Fibroblast of lung (primary cell): Measurements from ENCODE around the gene PCDHGC4. TPM values are rescaled to one million over a fixed set of nuclear protein-coding genes. Genes with fewer than 3 reads are reported as not detected.

Source experiments
- DNase-seq, 2 donors: peaks; one replicate each; pipeline versions ENCODE4 v3.0.0 to v3.0.0-alpha.2; 2010; ENCODE audit warnings: low read depth in 2 of 2
- H2AFZ ChIP-seq: 2 replicates; pipeline ENCODE4 v1.5.1; 2012; ENCODE audit warnings: low read length, control low read depth, inconsistent platforms
- H3K27ac ChIP-seq: 2 replicates; pipeline ENCODE4 v1.5.1; 2011; ENCODE audit warnings: low read length, control low read depth; ENCODE audit not compliant: insufficient read depth
- H3K27me3 ChIP-seq: 2 replicates; pipeline ENCODE4 v1.5.1; 2011; ENCODE audit warnings: mild to moderate bottlenecking, low read length; ENCODE audit not compliant: control insufficient read depth, insufficient read depth
- H3K36me3 ChIP-seq: 2 replicates; pipeline ENCODE4 v1.5.1; 2011; ENCODE audit warnings: low read length; ENCODE audit not compliant: control insufficient read depth, insufficient read depth
- H3K4me1 ChIP-seq: 2 replicates; pipeline ENCODE4 v1.5.1; 2011; ENCODE audit warnings: low read length; ENCODE audit not compliant: control insufficient read depth, insufficient read depth; ENCODE audit errors: extremely low read depth
- H3K4me2 ChIP-seq: 2 replicates; pipeline ENCODE4 v1.5.1; 2011; ENCODE audit warnings: low read length, control low read depth; ENCODE audit not compliant: insufficient read depth; ENCODE audit errors: extremely low read depth
- H3K4me3 ChIP-seq, 4 experiments: fragments of 200-600 bp in 1 of 4; sonication (generic) in 1 of 4; replicated peaks in 1 of 4; 2 replicates each; pipeline ENCODE4 v1.5.1; 2011 to 2016; ENCODE audit warnings: low read length in 4 of 4, low read depth in 3 of 4, mild to moderate bottlenecking in 3 of 4, control low read depth in 2 of 4, inconsistent platforms in 1 of 4, mixed read lengths in 1 of 4; ENCODE audit not compliant: insufficient read depth in 1 of 4; ENCODE audit errors: control extremely low read depth in 1 of 4
- H3K79me2 ChIP-seq: 2 replicates; pipeline ENCODE4 v1.5.1; 2012; ENCODE audit warnings: mild to moderate bottlenecking, low read length, inconsistent platforms; ENCODE audit not compliant: control insufficient read depth, insufficient read depth
- H3K9ac ChIP-seq: 2 replicates; pipeline ENCODE4 v1.5.1; 2011; ENCODE audit warnings: mild to moderate bottlenecking, low read length, control low read depth; ENCODE audit not compliant: insufficient read depth
- H3K9me3 ChIP-seq: 2 replicates; pipeline ENCODE4 v1.5.1; 2012; ENCODE audit warnings: low read depth, low read length; ENCODE audit not compliant: control insufficient read depth, insufficient read depth
- H4K20me1 ChIP-seq: 2 replicates; pipeline ENCODE4 v1.5.1; 2011; ENCODE audit warnings: low read length; ENCODE audit not compliant: control insufficient read depth, insufficient read depth; ENCODE audit errors: extremely low read depth
- CTCF ChIP-seq, 2 donors: IDR thresholded peaks in 1 of 2; conservative IDR thresholded peaks in 1 of 2; 1 replicate in 1 of 2; 2 replicates in 1 of 2; pipeline ENCODE4 v1.5.1; 2011 to 2012; ENCODE audit warnings: low read length in 2 of 2, control low read depth in 1 of 2, inconsistent platforms in 1 of 2, low read depth in 1 of 2, mild to moderate bottlenecking in 1 of 2
- EZH2 ChIP-seq: IDR thresholded peaks from 2 replicates; pipeline ENCODE4 v1.5.1; 2012; ENCODE audit warnings: low read length, control low read depth, mild to moderate bottlenecking; ENCODE audit errors: missing control alignments
- polyA plus RNA-seq, 2 donors: library from polyadenylated mRNA; depleted of rRNA in 1 of 2; stranded (reverse) in 1 of 2; unstranded in 1 of 2; fragments of >200 nt; gene quantifications; 2 replicates each; pipeline ENCODE4 v1.2.1, GENCODE V29; 2011 to 2012; ENCODE audit warnings: missing spikeins in 1 of 2
- total RNA-seq: library from RNA; depleted of rRNA; stranded (reverse); fragments of >200 nt; gene quantifications from 2 replicates; pipeline ENCODE4 v1.2.1, GENCODE V29; 2014

PCDHGC4 gene
- total and polyA plus RNA-seq, 2 donors (not counting 1 experiment from before 2014, with no cell fraction given) = 0.48 to 3.0 TPM

- H3K4me3 ChIP-seq = no peak overlapping the region
- no peak overlapping the region for H2AFZ ChIP-seq
- H3K36me3 ChIP-seq = peaks cover 21% of the 10 kb centered on the region
- no peak overlapping the region for H3K27ac ChIP-seq
- H3K4me1 ChIP-seq = peaks cover 25% of the 10 kb centered on the region
- H4K20me1 ChIP-seq = no peaks in the 10 kb centered on the region
- H3K4me2 ChIP-seq = peak overlapping the region; percentile 59
- DNase-seq = no peak
- H3K9ac ChIP-seq = no peak overlapping the region
- H3K79me2 ChIP-seq = peaks cover 47% of the 10 kb centered on the region
- no peaks in the 10 kb centered on the region for H3K27me3 ChIP-seq
- TF ChIP-seq CTCF (conservative IDR thresholded peaks at IDR 0.05 in 1 of 2, IDR thresholded peaks at IDR 0.05 in 1 of 2; ENCODE audit: low read depth in 1 of 2, low read length in 2 of 2) = no peak
- no peak for TF ChIP-seq EZH2
- no peaks in the 10 kb centered on the region for H3K9me3 ChIP-seq
These were observed 5.0 kb downstream of the PCDHGC4 start for GRCh38 chr5:141489841-141490240.

DNA sequence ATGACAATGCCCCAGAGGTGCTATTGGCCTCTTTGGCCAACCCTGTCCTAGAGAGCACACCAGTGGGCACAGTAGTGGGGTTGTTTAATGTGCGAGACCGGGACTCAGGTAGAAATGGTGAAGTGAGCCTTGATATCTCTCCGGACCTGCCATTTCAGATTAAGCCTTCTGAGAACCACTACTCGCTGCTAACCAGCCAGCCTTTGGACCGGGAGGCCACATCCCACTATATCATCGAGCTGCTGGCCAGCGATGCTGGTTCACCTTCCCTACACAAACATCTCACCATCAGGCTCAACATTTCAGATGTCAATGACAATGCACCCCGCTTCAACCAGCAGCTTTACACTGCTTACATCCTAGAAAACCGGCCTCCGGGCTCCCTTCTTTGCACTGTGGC, 5.4 kb downstream of the PCDHGC4 start:
- Histone ChIP-seq H3K9ac (no peak overlapping the region), H2AFZ (no peak overlapping the region), H3K4me2 (no peak overlapping the region), H3K4me1 (peaks cover 25% of the 10 kb centered on the region), H3K36me3 (peaks cover 23% of the 10 kb centered on the region), H3K79me2 (peaks cover 42% of the 10 kb centered on the region), H4K20me1 (no peaks in the 10 kb centered on the region), H3K27me3 (no peaks in the 10 kb centered on the region), H3K4me3 (no peak overlapping the region), H3K9me3 (no peaks in the 10 kb centered on the region), H3K27ac (no peak overlapping the region)
- no peak for DNase-seq
- no peak for TF ChIP-seq EZH2
- no peak for TF ChIP-seq CTCF (conservative IDR thresholded peaks at IDR 0.05 in 1 of 2, IDR thresholded peaks at IDR 0.05 in 1 of 2; ENCODE audit: low read depth in 1 of 2, low read length in 2 of 2)

DNA sequence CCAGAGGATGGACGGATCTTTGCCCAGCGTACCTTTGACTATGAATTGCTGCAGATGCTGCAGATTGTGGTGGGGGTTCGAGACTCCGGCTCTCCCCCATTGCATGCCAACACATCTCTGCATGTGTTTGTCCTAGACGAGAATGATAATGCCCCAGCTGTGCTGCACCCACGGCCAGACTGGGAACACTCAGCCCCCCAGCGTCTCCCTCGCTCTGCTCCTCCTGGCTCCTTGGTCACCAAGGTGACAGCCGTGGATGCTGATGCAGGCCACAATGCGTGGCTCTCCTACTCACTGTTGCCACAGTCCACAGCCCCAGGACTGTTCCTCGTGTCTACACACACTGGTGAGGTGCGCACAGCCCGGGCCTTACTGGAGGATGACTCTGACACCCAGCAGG, 5.9 kb downstream of the PCDHGC4 start:
- DNase-seq = no peak
- Histone ChIP-seq H3K4me2 (no peak overlapping the region), H3K4me3 (no peak overlapping the region), H3K9ac (no peak overlapping the region), H3K27ac (no peak overlapping the region), H2AFZ (no peak overlapping the region), H3K4me1 (peaks cover 25% of the 10 kb centered on the region), H3K9me3 (no peaks in the 10 kb centered on the region), H3K79me2 (peaks cover 39% of the 10 kb centered on the region), H3K27me3 (no peaks in the 10 kb centered on the region), H3K36me3 (peaks cover 19% of the 10 kb centered on the region), H4K20me1 (no peaks in the 10 kb centered on the region)
- TF ChIP-seq EZH2 = no peak
- no peak for TF ChIP-seq CTCF (conservative IDR thresholded peaks at IDR 0.05 in 1 of 2, IDR thresholded peaks at IDR 0.05 in 1 of 2; ENCODE audit: low read depth in 1 of 2, low read length in 2 of 2)
